ENCODE results near the gene ARSA.
A peak's percentile ranks its signal among the peaks of the same experiment; 100 is the strongest.

ARSA gene

GRCh38 chr22:50675553-50676179 is 47.7 kb upstream of the ARSA start (continued):
- TF ChIP-seq, protein P1, sequence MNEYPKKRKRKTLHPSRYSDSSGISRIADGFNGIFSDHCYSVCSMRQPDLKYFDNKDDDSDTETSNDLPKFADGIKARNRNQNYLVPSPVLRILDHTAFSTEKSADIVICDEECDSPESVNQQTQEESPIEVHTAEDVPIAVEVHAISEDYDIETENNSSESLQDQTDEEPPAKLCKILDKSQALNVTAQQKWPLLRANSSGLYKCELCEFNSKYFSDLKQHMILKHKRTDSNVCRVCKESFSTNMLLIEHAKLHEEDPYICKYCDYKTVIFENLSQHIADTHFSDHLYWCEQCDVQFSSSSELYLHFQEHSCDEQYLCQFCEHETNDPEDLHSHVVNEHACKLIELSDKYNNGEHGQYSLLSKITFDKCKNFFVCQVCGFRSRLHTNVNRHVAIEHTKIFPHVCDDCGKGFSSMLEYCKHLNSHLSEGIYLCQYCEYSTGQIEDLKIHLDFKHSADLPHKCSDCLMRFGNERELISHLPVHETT (tag by site-specific recombination; IDR thresholded peaks at IDR 0.05) = no peak
- TF ChIP-seq ZNF571 (tag by site-specific recombination; IDR thresholded peaks at IDR 0.05) = no peak
- TF ChIP-seq, protein P2, sequence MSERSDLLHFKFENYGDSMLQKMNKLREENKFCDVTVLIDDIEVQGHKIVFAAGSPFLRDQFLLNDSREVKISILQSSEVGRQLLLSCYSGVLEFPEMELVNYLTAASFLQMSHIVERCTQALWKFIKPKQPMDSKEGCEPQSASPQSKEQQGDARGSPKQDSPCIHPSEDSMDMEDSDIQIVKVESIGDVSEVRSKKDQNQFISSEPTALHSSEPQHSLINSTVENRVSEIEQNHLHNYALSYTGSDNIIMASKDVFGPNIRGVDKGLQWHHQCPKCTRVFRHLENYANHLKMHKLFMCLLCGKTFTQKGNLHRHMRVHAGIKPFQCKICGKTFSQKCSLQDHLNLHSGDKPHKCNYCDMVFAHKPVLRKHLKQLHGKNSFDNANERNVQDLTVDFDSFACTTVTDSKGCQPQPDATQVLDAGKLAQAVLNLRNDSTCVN (tag by site-specific recombination; optimal IDR thresholded peaks at IDR 0.05) = no peak
- TF ChIP-seq ZNF211 (tag by site-specific recombination; IDR thresholded peaks at IDR 0.05; ENCODE audit: low read depth) = no peak
- no peak for TF ChIP-seq ZNF585B (tag by site-specific recombination; IDR thresholded peaks at IDR 0.05)
- TF ChIP-seq BCL11B (tag by site-specific recombination; IDR thresholded peaks at IDR 0.05; ENCODE audit: low read depth) = no peak
- no peak for TF ChIP-seq MEIS1 (CRISPR knock-in tag; IDR thresholded peaks at IDR 0.05; ENCODE audit: borderline replicate concordance)
- TF ChIP-seq ZBTB10 (tag by site-specific recombination; IDR thresholded peaks at IDR 0.05) = no peak; the same call in 1 of the 2 replicates
- TF ChIP-seq, protein P3, sequence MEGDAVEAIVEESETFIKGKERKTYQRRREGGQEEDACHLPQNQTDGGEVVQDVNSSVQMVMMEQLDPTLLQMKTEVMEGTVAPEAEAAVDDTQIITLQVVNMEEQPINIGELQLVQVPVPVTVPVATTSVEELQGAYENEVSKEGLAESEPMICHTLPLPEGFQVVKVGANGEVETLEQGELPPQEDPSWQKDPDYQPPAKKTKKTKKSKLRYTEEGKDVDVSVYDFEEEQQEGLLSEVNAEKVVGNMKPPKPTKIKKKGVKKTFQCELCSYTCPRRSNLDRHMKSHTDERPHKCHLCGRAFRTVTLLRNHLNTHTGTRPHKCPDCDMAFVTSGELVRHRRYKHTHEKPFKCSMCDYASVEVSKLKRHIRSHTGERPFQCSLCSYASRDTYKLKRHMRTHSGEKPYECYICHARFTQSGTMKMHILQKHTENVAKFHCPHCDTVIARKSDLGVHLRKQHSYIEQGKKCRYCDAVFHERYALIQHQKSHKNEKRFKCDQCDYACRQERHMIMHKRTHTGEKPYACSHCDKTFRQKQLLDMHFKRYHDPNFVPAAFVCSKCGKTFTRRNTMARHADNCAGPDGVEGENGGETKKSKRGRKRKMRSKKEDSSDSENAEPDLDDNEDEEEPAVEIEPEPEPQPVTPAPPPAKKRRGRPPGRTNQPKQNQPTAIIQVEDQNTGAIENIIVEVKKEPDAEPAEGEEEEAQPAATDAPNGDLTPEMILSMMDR (tag by site-specific recombination; IDR thresholded peaks at IDR 0.05) = no peak
- TF ChIP-seq ZNF670 (tag by site-specific recombination; IDR thresholded peaks at IDR 0.05; ENCODE audit: low read depth) = no peak
- no peak for TF ChIP-seq KLF1 (tag by site-specific recombination; IDR thresholded peaks at IDR 0.05)
- TF ChIP-seq ZNF549 (tag by site-specific recombination; IDR thresholded peaks at IDR 0.05) = no peak
- no peak for TF ChIP-seq ZNF148 (tag by site-specific recombination; IDR thresholded peaks at IDR 0.05; ENCODE audit: borderline replicate concordance)
- no peak for TF ChIP-seq ZNF16 (tag by site-specific recombination; IDR thresholded peaks at IDR 0.05; ENCODE audit: low read depth)
- TF ChIP-seq ZSCAN4 (tag by site-specific recombination; IDR thresholded peaks at IDR 0.05) = peak; percentile 80
- TF ChIP-seq, protein P4, sequence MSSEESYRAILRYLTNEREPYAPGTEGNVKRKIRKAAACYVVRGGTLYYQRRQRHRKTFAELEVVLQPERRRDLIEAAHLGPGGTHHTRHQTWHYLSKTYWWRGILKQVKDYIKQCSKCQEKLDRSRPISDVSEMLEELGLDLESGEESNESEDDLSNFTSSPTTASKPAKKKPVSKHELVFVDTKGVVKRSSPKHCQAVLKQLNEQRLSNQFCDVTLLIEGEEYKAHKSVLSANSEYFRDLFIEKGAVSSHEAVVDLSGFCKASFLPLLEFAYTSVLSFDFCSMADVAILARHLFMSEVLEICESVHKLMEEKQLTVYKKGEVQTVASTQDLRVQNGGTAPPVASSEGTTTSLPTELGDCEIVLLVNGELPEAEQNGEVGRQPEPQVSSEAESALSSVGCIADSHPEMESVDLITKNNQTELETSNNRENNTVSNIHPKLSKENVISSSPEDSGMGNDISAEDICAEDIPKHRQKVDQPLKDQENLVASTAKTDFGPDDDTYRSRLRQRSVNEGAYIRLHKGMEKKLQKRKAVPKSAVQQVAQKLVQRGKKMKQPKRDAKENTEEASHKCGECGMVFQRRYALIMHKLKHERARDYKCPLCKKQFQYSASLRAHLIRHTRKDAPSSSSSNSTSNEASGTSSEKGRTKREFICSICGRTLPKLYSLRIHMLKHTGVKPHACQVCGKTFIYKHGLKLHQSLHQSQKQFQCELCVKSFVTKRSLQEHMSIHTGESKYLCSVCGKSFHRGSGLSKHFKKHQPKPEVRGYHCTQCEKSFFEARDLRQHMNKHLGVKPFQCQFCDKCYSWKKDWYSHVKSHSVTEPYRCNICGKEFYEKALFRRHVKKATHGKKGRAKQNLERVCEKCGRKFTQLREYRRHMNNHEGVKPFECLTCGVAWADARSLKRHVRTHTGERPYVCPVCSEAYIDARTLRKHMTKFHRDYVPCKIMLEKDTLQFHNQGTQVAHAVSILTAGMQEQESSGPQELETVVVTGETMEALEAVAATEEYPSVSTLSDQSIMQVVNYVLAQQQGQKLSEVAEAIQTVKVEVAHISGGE (tag by site-specific recombination; conservative IDR thresholded peaks at IDR 0.05; ENCODE audit: low read depth) = no peak
- TF ChIP-seq ZNF623 (tag by site-specific recombination; IDR thresholded peaks at IDR 0.05) = no peak
- TF ChIP-seq GLIS2 (tag by site-specific recombination; IDR thresholded peaks at IDR 0.05) = no peak
- TF ChIP-seq, protein P5, sequence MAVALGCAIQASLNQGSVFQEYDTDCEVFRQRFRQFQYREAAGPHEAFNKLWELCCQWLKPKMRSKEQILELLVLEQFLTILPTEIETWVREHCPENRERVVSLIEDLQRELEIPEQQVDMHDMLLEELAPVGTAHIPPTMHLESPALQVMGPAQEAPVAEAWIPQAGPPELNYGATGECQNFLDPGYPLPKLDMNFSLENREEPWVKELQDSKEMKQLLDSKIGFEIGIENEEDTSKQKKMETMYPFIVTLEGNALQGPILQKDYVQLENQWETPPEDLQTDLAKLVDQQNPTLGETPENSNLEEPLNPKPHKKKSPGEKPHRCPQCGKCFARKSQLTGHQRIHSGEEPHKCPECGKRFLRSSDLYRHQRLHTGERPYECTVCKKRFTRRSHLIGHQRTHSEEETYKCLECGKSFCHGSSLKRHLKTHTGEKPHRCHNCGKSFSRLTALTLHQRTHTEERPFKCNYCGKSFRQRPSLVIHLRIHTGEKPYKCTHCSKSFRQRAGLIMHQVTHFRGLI (tag by site-specific recombination; IDR thresholded peaks at IDR 0.05) = no peak
- no peak for TF ChIP-seq ZNF223 (tag by site-specific recombination; IDR thresholded peaks at IDR 0.05)
- TF ChIP-seq EGR2 (tag by site-specific recombination; IDR thresholded peaks at IDR 0.05; ENCODE audit: low read depth) = peak; percentile 73
- no peak for TF ChIP-seq ZEB2 (tag by site-specific recombination; IDR thresholded peaks at IDR 0.05)
- no peak for TF ChIP-seq YY2 (tag by site-specific recombination; IDR thresholded peaks at IDR 0.05)
